Tibial artery (tissue), 4 donors: ENCODE measurements around the gene GNB1L.

Experiments used
- DNase-seq, 2 donors: peaks; one replicate each; pipeline ENCODE4 v3.0.0-alpha.2; 2019
- H3K27ac ChIP-seq, 2 donors: fragments of 200-600 bp; sonication (generic) in 1 of 2; 1 replicate in 1 of 2; 2 replicates in 1 of 2; pipeline ENCODE4 v1.5.1; 2018 to 2019; ENCODE audit warnings: mild to moderate bottlenecking in 1 of 2
- H3K27me3 ChIP-seq, 2 donors: fragments of 200-600 bp; sonication (generic) in 1 of 2; one replicate each; pipeline versions ENCODE4 v1.5.1 to v1.6.0; 2016 to 2019
- H3K36me3 ChIP-seq, 3 donors: fragments of 200-600 bp; sonication (generic) in 2 of 3; one replicate each; pipeline ENCODE4 v1.5.1; 2016 to 2019; ENCODE audit warnings: mild to moderate bottlenecking in 2 of 3
- H3K4me1 ChIP-seq, 4 donors: fragments of 200-600 bp; sonication (generic) in 2 of 4; 1 replicate in 3 of 4; 2 replicates in 1 of 4; pipeline ENCODE4 v1.5.1; 2016 to 2019
- H3K4me3 ChIP-seq, 2 donors: fragments of 200-600 bp; sonication (generic) in 1 of 2; 1 replicate in 1 of 2; 2 replicates in 1 of 2; pipeline ENCODE4 v1.5.1; 2018 to 2019; ENCODE audit warnings: mild to moderate bottlenecking in 2 of 2
- H3K9me3 ChIP-seq, 3 donors: fragments of 200-600 bp; sonication (generic) in 1 of 3; one replicate each; pipeline ENCODE4 v1.5.1; 2016 to 2019
- intact Hi-C: fragments of 100-400 bp; cut with DNase I; formaldehyde crosslinking; loops from one replicate; pipeline ENCODE4 v1.15.0; 2023; ENCODE audit warnings: low total_unique reads
- TF ChIP-seq, protein P1 (sequence below), 2 experiments: fragments of 200-600 bp in 1 of 2; fragments of 450-650 bp in 1 of 2; IDR thresholded peaks; one replicate each; pipeline ENCODE4 v1.5.1; 2017 to 2019; ENCODE audit warnings: antibody characterized with exemption in 2 of 2, mild to moderate bottlenecking in 1 of 2, moderate library complexity in 1 of 2

Gene GNB1L

DNA sequence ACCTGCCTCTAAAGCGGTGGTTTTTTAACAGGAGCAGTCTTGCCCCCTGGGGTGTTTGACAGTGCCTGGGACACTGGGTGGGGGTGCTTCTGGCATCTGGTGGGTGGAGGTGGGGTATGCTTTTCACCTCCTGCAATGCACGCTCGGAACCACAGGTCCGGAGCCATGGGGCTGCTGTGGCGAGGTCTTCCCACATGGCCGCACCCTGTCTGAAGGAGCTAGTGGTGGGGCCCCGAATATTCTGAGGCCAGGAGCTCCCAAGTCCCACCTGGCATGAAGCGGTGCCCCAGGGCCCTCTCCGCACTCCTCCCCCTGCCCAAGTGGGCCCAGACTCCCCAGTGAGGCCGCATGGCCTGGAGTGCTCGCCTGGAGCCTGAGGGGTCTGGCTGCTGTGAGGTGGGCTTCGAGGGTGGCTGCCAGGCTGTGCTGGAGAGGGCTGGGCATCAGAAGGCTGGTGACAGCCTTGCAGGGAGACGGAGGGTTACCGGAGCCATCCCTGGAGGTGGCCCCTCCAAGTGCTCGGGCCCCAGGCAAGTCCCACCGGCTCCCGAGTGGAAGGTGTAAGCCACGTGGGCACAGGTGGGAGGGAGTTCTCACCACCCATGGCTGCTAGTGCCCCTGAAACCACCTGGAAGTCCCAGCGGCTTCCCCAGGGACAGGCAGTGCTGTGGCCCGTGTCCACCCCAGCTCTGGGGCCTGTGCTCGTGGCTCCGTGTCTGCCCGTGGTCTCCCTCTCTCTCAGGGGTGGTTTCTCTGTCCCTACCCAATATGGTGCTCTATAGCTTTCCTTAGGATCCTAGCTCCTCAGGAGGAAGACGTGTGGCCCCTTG is 79.0 kb downstream of the GNB1L start:
- intact Hi-C loops = no loop called here
- Histone ChIP-seq H3K27me3 (peaks cover 0 to 67% of the 10 kb centered on the region in 2 donors), H3K27ac (no peak overlapping the region), H3K36me3 (no peaks in the 10 kb centered on the region), H3K4me1 (no peaks in the 10 kb centered on the region), H3K9me3 (no peaks in the 10 kb centered on the region), H3K4me3 (no peak overlapping the region)
- TF ChIP-seq, protein P1, sequence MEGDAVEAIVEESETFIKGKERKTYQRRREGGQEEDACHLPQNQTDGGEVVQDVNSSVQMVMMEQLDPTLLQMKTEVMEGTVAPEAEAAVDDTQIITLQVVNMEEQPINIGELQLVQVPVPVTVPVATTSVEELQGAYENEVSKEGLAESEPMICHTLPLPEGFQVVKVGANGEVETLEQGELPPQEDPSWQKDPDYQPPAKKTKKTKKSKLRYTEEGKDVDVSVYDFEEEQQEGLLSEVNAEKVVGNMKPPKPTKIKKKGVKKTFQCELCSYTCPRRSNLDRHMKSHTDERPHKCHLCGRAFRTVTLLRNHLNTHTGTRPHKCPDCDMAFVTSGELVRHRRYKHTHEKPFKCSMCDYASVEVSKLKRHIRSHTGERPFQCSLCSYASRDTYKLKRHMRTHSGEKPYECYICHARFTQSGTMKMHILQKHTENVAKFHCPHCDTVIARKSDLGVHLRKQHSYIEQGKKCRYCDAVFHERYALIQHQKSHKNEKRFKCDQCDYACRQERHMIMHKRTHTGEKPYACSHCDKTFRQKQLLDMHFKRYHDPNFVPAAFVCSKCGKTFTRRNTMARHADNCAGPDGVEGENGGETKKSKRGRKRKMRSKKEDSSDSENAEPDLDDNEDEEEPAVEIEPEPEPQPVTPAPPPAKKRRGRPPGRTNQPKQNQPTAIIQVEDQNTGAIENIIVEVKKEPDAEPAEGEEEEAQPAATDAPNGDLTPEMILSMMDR (IDR thresholded peaks at IDR 0.05) = no peak
- DNase-seq = no peak

DNA sequence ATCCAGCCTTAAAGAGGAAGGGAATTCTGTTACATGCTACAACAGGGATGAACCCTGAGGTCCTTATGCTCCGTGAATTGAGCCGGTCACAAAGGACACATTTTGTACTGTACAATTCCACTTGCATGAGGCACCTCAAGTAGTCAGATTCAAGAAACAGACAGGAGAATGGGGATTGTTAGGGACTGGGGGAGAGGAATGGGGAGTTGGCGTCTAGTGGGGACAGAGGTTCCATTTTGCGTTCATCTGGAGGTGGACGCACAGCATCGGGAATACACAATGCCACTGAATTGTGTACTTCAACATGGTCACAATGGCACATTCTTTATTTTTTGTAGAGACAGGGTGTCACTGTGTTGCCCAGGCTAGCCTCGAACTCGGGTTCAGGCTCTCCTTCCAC is 80.0 kb downstream of the GNB1L start:
- DNase-seq = no peak
- no peaks in the 10 kb centered on the region for H3K4me1 ChIP-seq
- H3K9me3 ChIP-seq = no peaks in the 10 kb centered on the region
- H3K27ac ChIP-seq = no peak overlapping the region
- TF ChIP-seq, protein P1 (IDR thresholded peaks at IDR 0.05) = no peak
- H3K36me3 ChIP-seq = no peaks in the 10 kb centered on the region
- peaks cover 0 to 78% of the 10 kb centered on the region in 2 donors for H3K27me3 ChIP-seq
- intact Hi-C loops = no loop called here
- H3K4me3 ChIP-seq = no peak overlapping the region

DNA sequence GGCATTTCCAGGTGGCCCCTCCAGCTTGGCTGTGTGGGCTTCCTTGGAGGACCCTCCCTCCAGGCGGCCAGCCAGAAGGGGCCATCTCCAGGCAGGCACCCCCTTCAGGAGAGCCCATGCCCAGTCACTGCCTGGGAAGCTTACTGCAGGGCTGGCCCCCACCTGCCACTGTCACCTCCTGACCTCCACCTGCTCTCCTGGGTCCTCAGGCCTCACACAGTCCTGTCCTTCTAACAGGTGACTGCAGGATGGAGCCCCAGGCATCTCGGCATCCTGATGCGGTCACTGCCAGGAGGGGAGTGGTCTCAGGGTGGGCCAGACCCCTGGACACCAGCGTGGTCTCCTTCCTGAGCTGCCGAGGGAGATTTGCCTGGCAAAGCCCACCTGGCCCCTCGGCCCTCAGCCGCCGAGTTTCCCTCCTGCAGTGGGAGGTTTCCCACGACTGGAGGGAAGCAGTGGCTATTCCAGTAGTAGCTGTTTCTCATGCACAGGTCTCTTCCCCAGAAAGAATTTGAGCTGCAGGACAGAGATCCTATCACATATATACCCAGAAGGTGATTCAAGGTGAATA is 81.1 kb downstream of the GNB1L start:
- no peak overlapping the region for H3K27ac ChIP-seq
- TF ChIP-seq, protein P1 (IDR thresholded peaks at IDR 0.05) = no peak
- intact Hi-C loops = no loop called here
- no peaks in the 10 kb centered on the region for H3K4me1 ChIP-seq
- no peaks in the 10 kb centered on the region for H3K9me3 ChIP-seq
- H3K4me3 ChIP-seq = no peak overlapping the region
- no peak for DNase-seq
- H3K27me3 ChIP-seq = peaks cover 0 to 82% of the 10 kb centered on the region in 2 donors
- H3K36me3 ChIP-seq = no peaks in the 10 kb centered on the region

DNA sequence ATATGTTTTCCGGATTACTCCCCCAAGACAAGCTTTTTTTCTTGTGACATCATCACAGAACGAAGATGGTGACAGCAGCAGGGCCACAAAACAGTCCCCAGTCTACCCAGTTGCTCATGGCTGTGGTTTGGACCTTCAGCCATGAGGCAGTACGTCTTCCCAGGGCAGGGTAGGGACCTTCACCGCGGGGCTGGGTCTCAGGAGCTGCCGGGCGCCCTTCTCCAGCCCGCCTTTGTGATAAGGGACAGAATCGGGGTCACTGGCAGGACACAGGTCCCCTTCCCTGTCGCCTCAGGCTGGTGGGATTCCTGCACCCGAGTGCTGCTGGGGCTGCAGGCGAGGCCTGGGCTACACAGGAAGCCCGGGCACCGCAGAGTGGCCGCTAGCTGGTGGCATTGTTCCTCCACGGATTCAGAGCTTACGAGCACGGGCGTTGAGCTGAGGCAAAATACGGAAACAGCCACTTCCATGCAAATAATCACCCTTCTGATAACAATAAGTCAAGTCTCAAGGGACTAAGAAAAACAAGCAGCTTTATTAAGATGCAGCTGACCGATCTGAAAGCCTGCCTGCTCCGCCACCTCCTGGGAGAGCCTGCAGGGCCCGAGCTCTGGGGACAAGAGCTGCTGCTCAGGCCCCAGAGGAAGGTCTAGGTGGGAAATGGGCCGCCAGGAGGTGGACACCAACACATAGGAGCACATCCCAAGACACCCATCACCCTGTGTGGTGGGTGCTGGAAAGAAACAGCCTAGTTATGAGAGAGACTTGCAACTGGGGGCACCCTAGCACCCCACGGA is 81.8 kb downstream of the GNB1L start:
- DNase-seq = no peak
- no peak overlapping the region for H3K27ac ChIP-seq
- no peak overlapping the region for H3K4me3 ChIP-seq
- intact Hi-C loops = no loop called here
- H3K9me3 ChIP-seq = no peaks in the 10 kb centered on the region
- TF ChIP-seq, protein P1 (IDR thresholded peaks at IDR 0.05) = no peak
- H3K4me1 ChIP-seq = no peaks in the 10 kb centered on the region
- no peaks in the 10 kb centered on the region for H3K36me3 ChIP-seq
- H3K27me3 ChIP-seq = peaks cover 0 to 82% of the 10 kb centered on the region in 2 donors

DNA sequence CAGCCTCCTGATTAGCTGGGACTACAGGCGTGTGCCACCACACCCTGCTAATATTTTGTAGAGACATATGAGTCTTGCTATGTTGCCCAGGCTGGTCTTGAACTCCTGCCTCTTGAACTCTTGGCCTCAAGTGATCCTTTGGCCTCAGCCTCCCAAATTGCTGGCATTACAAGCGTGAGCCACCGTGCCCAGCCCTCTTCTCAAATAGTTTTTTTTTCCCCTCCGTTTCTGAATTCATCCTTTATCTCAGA is 82.3 kb downstream of the GNB1L start:
- Histone ChIP-seq H3K27ac (no peak overlapping the region), H3K4me1 (peaks cover 0 to 2% (median 2%) of the 10 kb centered on the region in 4 donors), H3K9me3 (no peaks in the 10 kb centered on the region), H3K27me3 (peaks cover 0 to 85% of the 10 kb centered on the region in 2 donors), H3K36me3 (no peaks in the 10 kb centered on the region), H3K4me3 (no peak overlapping the region)
- intact Hi-C loops = no loop called here
- TF ChIP-seq, protein P1 (IDR thresholded peaks at IDR 0.05) = no peak
- no peak for DNase-seq
